ENCODE measurements around the gene CCBE1. TPM values are rescaled to one million over a fixed set of nuclear protein-coding genes. Genes with fewer than 3 reads are reported as not detected.

The CCBE1 gene
- polyA plus RNA-seq, 3 donors, result 33.4 to 39.4 (median 34.8) TPM

DNA sequence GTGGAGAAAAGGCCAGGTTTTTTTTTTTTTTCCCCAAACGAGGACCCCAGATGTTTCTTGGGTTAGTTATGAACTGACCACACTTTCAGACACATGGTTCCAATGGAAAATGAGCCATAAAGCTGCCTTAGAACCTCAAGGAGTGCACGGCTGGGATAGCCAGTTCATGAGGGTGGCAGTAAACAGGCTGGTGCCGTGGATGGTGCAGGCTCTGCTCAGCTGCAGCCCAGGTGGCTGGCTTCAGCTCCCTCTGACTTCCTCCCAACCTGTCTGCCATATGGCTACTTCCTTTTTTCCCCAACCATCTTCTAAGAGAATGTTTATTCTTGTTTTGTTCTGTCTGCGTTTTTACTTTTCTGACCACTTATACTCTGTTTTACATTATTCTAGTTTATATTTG lies 228.4 kb downstream of the CCBE1 start:
- DNase-seq (ENCODE audit: low read depth in 3 of 3, low spot score in 2 of 3), result no peak

DNA sequence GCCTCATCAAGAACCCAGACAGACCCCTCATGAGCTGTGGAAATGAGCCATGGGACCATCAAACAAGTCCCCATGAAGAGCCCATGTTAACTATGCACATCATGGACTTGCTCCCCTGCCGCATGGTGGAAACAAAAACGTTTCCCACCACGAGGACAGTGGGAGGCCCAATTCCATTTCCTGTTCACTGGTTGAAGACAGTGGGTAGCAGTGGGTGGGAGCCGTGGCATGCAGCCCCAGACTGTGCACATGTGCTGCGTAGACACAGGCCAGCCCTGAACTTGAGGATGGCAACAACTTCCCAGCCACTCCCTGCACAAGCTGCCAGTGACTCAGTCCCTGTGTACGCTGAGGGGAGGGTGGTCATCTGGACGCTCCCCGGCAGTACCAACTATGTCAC lies 229.7 kb downstream of the CCBE1 start:
- no peak for DNase-seq (ENCODE audit: low read depth in 3 of 3, low spot score in 2 of 3)

DNA sequence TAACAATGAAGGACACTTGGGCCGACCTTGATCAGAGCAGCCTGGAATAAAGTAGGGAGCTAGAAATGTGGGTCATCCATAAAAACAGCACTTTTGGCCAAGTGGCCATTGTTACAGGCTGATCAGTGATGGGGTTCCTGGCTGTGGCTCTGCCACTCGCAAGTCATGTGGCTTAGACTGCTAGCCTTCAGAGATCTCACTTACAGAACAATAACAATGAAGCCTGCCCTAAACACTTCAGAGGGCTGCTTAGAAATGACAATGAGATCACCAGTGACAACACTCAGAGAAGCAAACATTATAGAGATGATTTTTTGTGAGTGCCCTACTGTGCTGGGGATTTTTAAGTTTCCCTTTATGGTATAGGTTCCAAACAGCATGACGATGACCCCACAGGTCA lies 230.2 kb downstream of the CCBE1 start:
- no peak for DNase-seq (ENCODE audit: low read depth in 3 of 3, low spot score in 2 of 3)

DNA sequence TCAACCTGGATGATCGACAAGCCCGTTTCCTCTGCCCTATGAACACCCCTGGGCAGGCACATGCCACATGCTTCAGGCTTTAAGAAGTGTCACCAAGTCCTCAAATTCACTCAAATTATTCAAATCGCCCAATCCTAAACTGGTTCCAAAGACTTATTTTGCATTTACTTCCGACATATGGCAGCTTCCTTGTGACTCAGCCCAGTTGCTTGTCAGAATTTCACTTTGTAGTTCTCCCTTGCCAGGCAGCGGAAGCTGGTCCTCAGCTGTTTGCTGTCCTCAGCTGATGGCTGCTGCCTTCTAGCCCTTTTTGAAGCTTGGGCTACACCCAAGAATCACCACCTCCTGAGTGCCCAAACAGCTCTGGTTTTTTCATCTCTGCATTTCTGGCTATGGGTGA lies 232.7 kb downstream of the CCBE1 start:
- no peak for DNase-seq (ENCODE audit: low read depth in 3 of 3, low spot score in 2 of 3)

DNA sequence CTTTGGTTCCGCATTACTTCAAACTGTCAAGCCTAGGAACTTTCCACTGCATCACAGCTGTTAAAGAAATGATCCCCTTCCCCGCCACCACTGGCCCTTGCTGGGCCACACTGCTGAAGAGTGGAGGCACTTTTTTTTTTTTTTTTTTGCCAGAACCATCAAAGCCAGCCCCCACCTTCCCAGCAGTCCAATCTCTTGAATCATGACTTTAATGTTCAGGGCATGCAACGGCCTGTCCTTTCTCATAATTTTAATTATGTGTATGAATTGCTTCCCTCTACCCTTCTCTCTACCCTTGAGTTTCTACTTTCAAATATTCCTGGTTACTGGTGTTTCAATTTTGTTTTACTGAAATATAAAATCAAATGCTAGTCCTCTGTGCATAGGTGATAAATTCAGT lies 236.1 kb downstream of the CCBE1 start:
- DNase-seq (ENCODE audit: low read depth in 3 of 3, low spot score in 2 of 3), result no peak

DNA sequence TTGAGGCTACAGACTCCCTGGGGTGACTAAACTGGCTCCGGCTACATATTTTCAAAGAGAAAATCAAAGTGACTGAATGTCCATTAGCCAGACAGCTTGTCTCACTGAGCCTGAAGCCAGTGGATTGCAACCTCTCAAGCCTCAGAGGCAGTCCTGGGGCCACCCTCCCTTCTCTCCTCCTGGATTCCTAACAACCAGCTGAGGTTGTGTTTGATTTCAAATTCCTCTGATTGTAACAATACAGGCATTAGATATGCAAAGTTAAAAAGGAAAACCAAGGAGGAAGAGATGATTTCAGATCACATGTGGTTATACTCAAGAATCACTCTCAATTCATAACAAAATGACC lies 237.2 kb downstream of the CCBE1 start:
- DNase-seq (ENCODE audit: low read depth in 3 of 3, low spot score in 2 of 3), result peak in 1 of 3 donors; percentile 8

DNA sequence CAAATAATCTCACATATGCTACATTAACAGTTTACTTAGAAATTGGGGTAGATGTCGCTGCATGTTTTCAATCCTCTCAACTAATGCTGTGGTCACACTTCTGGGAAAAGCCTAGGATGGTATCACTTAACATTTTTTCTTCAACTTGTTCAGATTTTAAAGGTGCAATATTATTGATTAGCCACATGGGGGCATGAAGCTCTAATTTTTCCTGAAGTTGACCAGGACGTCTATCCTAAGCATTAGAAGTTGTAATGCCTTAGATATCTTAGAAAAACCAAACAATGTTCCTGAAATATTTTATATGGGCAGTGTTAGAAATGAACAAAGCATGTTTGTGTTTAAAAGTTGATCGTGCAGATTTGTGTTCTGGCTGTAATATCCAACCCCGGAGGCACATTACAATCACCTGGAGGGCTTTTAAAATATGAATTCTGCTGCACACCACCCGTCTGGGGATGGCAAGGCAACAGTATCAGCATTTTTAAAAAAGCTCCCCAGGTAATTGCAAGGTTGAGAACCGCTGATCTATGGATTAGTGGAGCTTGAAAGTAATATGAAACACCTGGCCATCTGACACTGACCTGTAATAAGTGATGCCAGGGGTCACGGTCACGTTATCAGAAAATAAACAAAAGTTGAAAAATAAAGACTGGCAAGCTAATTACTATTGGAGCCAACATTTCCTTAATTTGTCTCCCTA lies 237.7 kb downstream of the CCBE1 start:
- DNase-seq (ENCODE audit: low read depth in 3 of 3, low spot score in 2 of 3), result peak in 2 of 3 donors; percentile 23 to 33

DNA sequence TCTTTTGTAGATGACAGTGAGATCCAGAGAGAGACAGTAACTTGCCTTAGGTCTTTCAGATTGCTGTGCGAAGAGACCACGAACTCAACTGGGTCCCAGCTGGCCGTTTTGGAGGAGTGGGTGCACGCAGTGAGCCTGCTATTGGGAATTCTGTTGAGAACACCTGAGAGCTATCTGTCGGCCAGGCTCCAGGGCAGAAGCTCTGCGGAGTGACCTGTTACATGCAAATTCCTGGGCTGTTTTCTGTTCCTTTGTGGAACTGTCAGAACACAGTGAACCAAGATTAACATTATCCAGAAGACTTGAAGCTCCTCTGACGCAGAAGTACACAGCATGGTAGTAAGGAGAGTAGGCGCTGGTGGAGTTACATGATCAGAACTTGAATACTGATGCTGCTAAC lies 238.6 kb downstream of the CCBE1 start:
- no peak for DNase-seq (ENCODE audit: low read depth in 3 of 3, low spot score in 2 of 3)

DNA sequence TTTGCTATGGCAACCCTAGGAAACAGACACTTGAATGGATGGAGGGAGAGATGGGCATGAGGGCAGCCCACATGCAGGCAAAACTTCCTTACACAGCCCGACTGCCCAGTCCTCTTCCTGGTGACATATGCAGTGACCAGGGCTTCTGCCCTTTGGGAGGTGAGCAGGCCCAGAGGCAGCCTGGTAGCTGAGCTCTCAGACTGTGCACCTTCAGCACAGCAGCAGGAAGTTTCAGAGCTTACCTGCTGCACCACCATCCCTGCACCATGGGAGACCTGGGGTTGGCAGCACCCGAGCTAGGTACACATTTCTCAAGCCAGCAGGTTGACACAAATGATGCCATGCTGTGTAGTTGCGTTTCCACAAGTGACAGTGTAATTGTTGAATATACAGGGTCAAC lies 240.6 kb downstream of the CCBE1 start:
- no peak for DNase-seq (ENCODE audit: low read depth in 3 of 3, low spot score in 2 of 3)

DNA sequence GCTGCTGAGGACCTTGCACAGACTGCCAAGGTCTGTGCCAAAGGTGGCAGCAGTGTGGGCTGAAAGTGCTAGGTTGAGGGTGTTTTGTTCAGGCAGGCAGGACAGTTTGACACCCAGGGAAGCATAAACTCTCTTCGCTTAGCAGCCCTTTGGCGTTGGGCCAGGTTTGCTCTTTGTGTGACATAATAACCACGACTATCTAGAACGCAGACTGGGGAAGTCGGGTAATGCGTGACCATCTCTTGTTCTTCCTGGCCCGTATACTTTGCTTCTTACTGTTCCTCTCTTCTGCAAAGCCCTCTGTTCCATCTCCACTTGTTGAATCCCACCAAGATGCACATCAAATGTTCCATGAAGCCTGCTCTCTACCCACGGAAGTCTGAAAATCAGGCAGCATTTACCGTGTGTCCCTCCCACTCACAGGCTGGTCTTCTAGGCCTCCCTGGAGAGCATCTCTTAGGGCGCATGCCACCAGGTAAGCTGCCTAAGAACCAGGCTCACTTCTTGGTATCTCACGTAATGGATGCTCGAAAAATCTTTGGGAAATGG lies 241.4 kb downstream of the CCBE1 start:
- no peak for DNase-seq (ENCODE audit: low read depth in 3 of 3, low spot score in 2 of 3)

DNA sequence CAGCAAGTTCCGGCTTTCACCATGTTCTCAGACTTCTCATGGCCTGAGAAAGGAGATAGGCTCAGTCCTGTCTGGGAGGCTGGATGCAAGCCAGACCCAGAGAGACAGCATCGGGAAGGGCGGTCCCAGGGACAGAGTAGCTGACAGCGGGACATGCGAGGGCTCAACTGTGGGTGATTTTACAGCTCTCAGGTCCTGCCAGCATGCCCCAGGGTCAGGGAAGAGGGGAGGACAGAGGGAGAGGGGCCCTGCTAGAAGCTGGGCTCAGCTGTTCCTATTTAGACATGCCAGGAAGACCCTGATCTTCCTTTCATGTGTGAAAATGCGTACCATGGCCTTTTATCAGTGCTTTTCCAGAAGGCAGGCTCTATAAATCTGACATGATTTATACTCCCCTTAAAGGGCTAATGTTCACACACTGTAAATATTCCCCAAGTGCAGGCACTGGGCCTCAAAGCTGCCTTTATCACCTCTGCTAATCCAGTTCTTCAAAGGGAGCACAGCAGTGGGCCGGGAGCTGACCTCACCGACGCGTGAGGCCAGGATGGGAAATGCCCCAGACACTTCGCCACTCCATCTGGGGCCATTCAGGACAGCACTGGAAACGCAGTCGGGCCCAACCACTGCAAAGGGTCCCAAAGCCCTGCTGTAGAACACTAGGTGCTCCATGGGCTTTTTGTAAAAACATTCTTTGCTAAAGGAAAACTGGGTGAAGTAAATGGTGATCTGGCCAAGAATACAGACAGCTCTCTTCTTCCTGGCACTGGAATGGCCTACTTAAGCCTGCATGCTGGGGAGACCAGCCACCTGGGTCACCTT lies 242.1 kb downstream of the CCBE1 start:
- DNase-seq (ENCODE audit: low read depth in 3 of 3, low spot score in 2 of 3), result peak in 1 of 3 donors; percentile 8

DNA sequence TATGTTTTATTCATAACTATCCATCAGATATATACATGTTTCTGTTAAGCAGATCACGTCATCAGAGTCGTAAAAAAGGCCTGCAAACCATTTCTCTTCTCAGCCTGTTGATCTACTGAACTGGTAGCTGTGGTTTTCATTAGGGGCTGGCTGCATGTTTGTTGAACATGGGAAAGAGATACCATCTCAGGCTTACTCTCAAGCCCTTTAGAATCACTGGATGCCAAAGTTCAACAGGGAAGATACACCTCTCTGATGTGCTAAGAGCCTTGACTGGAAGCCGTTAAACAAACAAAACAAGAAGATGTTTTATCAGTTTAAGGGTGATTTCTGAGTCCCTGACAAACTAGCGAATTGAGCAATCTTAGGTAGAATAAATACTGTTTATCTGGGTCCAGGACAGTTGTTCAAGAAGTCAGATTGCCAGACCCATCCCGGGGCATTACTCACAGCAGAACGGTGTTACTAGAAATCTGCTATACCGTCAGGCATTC lies 243.7 kb downstream of the CCBE1 start:
- DNase-seq (ENCODE audit: low read depth in 3 of 3, low spot score in 2 of 3), result no peak

DNA sequence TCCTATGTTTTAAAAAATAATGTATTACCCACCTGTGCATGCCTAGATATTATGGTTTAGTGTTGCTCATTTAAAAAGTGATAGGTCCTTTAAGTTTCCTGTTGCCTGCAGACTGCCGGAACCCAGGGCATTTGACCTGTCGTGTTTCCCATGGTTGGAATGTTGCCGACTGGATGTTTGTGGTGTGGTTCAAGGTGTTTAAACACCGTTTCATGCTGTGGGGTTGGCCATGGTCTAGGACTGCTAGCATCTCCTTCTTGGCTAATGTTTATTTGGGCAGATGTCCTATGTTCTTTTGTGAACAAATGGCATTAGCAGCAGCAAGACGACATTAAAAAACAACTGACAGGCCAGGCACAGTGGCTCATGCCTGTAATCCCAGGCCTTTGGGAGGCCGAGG lies 245.3 kb downstream of the CCBE1 start:
- no peak for DNase-seq (ENCODE audit: low read depth in 3 of 3, low spot score in 2 of 3)

DNA sequence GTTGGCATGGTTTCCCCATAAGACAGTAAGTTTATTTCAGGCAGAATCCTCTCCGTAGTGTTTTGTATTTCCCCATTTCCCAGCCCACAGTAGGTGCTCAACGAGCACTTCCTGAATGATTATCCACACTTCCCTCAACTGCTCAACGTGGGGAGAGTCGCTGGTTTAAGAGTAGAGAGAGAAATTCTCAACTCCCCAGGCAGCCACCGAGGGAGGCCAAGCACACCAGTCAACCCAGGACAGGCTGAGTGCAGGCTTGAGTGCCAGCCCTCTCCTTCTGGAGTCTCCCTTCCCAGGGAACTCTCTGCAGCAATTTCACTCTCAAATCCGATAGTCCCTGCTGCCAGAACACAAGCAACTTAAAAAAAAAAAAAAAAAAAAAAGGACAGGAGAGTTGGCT lies 246.2 kb downstream of the CCBE1 start:
- DNase-seq (ENCODE audit: low read depth in 3 of 3, low spot score in 2 of 3), result no peak

DNA sequence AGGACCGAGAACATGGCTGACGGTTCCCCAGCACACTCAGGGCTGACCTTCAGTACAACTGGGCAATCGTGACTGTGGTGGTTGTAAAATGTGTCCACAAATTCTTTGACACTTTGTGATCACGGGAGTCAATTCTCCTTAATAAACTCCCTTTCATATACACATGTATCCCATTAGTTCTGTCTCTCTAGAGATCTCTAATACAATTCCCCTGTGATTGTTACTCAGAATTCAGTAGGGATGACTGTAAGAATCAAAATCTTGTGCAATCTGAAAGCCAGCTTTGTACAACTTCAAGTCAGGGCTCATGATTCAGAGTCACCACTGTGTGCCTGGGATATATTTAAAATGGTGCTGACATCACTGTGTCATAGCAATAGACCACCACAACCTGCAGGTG lies 248.7 kb downstream of the CCBE1 start:
- DNase-seq (ENCODE audit: low read depth in 3 of 3, low spot score in 2 of 3), result no peak

DNA sequence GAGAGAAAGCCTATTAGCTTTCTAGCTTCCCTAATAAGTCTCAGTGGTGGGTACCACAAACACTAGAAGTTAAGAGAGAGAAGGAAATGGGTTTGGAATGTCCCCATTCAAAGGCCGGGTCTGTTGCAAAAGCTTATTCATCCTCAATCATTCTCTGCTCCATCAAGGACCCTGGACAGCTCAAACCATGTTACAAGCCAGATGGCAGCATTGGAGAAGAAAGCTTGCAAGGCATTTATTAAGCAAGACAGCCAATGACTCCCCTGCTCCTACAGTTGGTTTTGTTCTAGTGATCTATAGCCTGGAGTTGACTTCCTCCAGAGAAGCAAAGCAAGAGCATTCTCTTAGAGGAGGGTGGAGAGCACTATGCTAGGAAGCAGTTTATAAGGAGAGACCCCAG lies 251.2 kb downstream of the CCBE1 start:
- no peak for DNase-seq (ENCODE audit: low read depth in 3 of 3, low spot score in 2 of 3)

DNA sequence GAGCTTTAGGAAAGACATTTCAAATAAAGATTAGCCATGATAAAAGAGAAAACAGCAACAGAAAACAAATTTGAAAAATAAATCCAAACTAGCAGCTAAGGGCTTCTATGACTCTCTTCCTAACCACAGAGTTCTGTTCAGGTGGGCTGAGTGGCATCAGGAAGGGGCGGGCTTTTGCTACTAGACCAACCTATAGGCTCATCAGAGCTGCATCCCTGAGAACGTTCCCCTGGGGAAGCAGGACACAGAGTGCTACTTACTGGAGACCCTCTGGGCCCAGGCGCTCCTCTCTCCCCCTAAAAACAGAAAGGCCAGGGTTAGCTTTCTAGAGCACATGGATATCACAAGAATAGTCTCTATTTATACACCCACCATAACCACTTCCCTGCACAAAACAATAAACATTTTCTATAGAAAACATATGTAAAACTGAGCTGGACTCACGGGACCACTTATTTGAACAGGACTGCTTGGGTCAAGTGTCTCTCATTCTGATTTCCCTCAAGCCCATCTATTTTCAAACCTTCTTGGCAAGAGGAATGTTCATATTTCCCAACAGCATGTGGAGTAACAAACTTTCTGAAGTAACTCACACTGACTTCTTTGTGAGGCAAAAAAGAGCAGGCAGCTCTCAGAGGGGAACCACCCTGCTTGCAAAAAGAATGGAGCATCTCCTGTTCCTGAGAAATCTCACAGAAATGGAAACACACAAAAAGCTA lies 259.2 kb downstream of the CCBE1 start:
- no peak for DNase-seq (ENCODE audit: low read depth in 3 of 3, low spot score in 2 of 3)

DNA sequence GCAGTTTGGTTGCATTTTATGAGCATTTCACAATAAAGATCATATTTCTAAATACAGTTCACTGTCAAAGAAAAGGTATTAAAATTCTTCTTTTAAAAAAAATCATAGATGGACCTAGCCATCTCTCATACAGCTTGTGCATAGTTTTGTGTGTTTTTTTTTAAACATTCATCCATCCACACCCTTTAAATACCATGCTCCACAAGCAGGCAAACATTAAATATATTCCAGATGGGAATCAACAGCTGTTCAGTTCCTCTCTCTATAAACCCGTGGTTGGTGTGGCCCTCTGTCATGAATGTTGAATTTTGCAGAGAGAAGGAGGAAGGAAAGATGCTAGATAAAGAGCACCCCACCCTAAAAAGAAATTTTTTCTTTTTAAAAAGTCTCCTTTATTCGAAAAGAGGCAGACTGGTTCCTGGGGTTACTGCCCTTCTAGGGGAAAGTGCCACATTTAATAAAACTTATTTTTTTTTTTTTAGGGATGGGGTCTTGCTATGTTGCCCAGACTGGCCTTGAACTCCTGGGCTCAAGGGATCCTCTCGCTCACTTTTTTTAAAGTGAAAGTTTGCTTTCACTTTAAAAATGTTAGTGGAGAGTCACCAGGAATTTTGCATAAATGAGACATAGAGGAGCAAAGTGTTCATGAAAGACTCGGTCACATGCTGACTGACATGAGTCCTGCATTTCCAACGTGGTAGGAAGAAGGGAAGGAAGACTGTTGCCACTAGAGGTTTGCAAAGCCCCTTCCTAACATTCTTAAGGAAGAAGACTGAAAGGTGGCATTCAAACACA lies 264.2 kb downstream of the CCBE1 start:
- DNase-seq (ENCODE audit: low read depth in 3 of 3, low spot score in 2 of 3), result no peak

DNA sequence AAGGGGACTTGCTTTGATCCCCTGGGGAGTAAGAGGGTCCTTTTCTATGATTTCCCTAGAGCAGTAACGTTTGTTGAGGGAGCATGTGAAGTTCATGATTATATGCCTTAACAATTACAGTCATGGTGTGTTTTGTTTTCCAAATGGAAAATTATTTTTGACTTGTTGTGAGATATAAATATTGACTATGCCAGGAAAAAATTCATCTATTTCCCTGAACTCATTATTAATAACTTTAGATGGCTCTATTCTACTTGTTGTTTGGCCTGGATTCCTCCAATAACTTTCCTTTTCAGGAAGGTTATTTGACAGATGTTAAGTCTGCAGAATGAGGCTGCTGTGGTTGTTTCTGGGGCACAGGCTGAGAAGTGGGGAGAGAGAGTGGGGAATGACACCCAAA lies 266.1 kb downstream of the CCBE1 start:
- DNase-seq (ENCODE audit: low read depth in 3 of 3, low spot score in 2 of 3), result no peak

DNA sequence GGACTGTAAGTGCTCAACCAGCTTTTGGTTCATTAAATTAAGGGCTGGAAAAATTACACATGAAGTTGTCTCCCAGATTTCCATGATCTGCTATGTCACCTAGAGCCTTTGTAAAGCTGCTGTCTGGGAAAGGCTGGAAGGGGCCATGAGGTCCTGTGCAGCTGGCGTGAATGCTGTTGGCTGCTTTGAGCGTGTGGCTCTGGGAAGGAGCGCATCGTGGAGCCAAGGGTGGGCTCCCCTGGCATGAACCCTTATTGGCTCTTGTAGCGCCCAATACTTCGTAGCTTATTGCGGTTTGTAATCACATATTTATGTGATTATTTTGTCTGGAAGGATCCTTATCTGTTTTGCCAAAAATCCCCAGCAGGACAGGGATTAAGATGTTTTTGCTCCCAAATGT lies 267.6 kb downstream of the CCBE1 start:
- DNase-seq (ENCODE audit: low read depth in 3 of 3, low spot score in 2 of 3), result no peak

DNA sequence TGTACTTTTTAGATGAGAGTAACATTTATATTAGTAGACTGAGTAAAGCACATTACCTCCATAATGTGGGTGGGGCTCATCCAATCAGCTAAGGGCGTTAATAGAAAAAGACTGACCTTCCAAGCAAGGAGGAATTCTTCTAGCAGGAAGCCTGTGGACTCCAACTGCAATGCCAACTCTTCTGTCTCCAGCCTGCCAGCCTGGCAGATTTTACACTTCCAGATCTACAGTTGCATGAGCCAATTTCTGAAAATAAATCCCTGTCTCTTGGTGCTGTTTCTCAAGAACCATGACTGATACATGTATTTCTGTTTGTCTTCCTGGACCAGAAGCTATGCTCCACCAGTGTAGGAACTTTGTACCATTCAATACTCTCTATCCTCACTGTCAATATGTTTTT lies 269.2 kb downstream of the CCBE1 start:
- DNase-seq (ENCODE audit: low read depth in 3 of 3, low spot score in 2 of 3), result no peak

Data from right renal cortex interstitium (tissue), 3 donors.